K562 (cell line): ENCODE measurements around the gene CCDC85B. TPM values are rescaled to one million over a fixed set of nuclear protein-coding genes. Genes with fewer than 3 reads are reported as not detected.
A peak's percentile ranks its signal among the peaks of the same experiment; 100 is the strongest.

Experiments
- ATAC-seq: fragments of 200-7000 bp; cut with Tn5 transposase; 3 replicates; pipeline ENCODE4 v1.9.1; 2020; ENCODE audit warnings: moderate library complexity
- BruUV-seq: library from RNA; stranded (reverse); fragments of 400-500 nt; replicated peaks from 2 replicates; lab custom pipeline; 2021; lab: Mats Ljungman, UMichigan
- CTCF ChIA-PET: fragments of 300-600 bp; formaldehyde crosslinking; extraction: SDS; loops from one replicate; lab custom pipeline; 2021; ENCODE audit warnings: low intra/inter-chr PET ratio; lab: Yijun Ruan, JAX
- POLR2A ChIA-PET: fragments of 300-600, 350-650 bp; sonication (Branson Sonifier 250); formaldehyde crosslinking; extraction: SDS; loops from one replicate; lab custom pipeline; 2021; ENCODE audit warnings: antibody characterized with exemption, inconsistent platforms; lab: Yijun Ruan, JAX
- DNase-seq, 4 experiments: peaks; one replicate each; pipeline versions ENCODE4 v3.0.0 to v3.0.0-alpha.2; 2011 to 2018; ENCODE audit warnings: low spot score in 3 of 4, mixed read lengths in 3 of 4; ENCODE audit errors: extremely low read depth in 1 of 4
- FAIRE-seq: peaks from 2 replicates; lab custom pipeline; 2011; peaks lifted over from hg19 to GRCh38; lab: Jason Lieb, UNC
- H2AFZ ChIP-seq: 2 replicates; pipeline ENCODE4 v1.6.0; 2011; ENCODE audit warnings: low read depth, low read length, control low read depth, inconsistent platforms
- H3K27ac ChIP-seq: fragments of 200-600 bp; 3 replicates; pipeline ENCODE4 v1.8.0; 2011; ENCODE audit warnings: low read depth, mild to moderate bottlenecking, control low read depth, inconsistent platforms, low read length, moderate library complexity, mixed read lengths; ENCODE audit errors: extremely low read depth
- H3K27me3 ChIP-seq, 2 experiments: fragments of 300-600 bp in 1 of 2; 2 replicates in 1 of 2; 3 replicates in 1 of 2; pipeline versions ENCODE4 v1.6.0 to v1.8.0; 2011; ENCODE audit warnings: inconsistent platforms in 2 of 2, low read length in 2 of 2, mild to moderate bottlenecking in 1 of 2, mixed read lengths in 1 of 2, moderate library complexity in 1 of 2; ENCODE audit not compliant: control insufficient read depth in 2 of 2, insufficient read depth in 2 of 2
- H3K36me3 ChIP-seq: fragments of 300-600 bp; 3 replicates; pipeline ENCODE4 v1.8.0; 2011; ENCODE audit warnings: mild to moderate bottlenecking, low read length, inconsistent platforms; ENCODE audit not compliant: control insufficient read depth, insufficient read depth
- H3K4me1 ChIP-seq, 2 experiments: fragments of 200-600 bp in 1 of 2; replicated peaks in 1 of 2; 2 replicates in 1 of 2; 3 replicates in 1 of 2; pipeline versions ENCODE4 v1.5.1 to v1.8.0; 2011; ENCODE audit warnings: inconsistent platforms in 2 of 2, low read length in 2 of 2, mild to moderate bottlenecking in 1 of 2, mixed read lengths in 1 of 2, moderate library complexity in 1 of 2; ENCODE audit not compliant: control insufficient read depth in 2 of 2, insufficient read depth in 2 of 2
- H3K4me2 ChIP-seq: 2 replicates; pipeline ENCODE4 v1.6.1; 2011; ENCODE audit warnings: low read length, control low read depth, inconsistent platforms, mixed read lengths; ENCODE audit not compliant: insufficient read depth
- H3K4me3 ChIP-seq: fragments of 200-600 bp; sonication (generic), shearing (Covaris generic); 2 replicates; pipeline ENCODE4 v1.5.1; 2016; ENCODE audit warnings: control low read depth, inconsistent platforms
- H3K79me2 ChIP-seq: fragments of 200-600 bp; 3 replicates; pipeline ENCODE4 v1.8.0; 2011; ENCODE audit warnings: low read length, inconsistent platforms; ENCODE audit not compliant: control insufficient read depth, insufficient read depth
- H3K9ac ChIP-seq, 2 experiments: 2 replicates each; pipeline versions ENCODE4 v1.6.0 to v1.6.1; 2011; ENCODE audit warnings: low read depth in 2 of 2, low read length in 2 of 2, control low read depth in 1 of 2, inconsistent platforms in 1 of 2, mild to moderate bottlenecking in 1 of 2, mixed read lengths in 1 of 2; ENCODE audit not compliant: insufficient read depth in 1 of 2
- H3K9me1 ChIP-seq: one replicate; pipeline ENCODE4 v1.6.0; 2011; ENCODE audit warnings: inconsistent platforms, mild to moderate bottlenecking, low read length, moderate library complexity; ENCODE audit not compliant: control insufficient read depth, insufficient read depth
- H3K9me3 ChIP-seq: replicated peaks from 2 replicates; pipeline ENCODE4 v1.5.1; 2011; ENCODE audit warnings: low read depth, low read length, inconsistent platforms; ENCODE audit not compliant: control insufficient read depth, insufficient read depth
- H4K20me1 ChIP-seq: replicated peaks from 2 replicates; pipeline ENCODE4 v1.6.1; 2011; ENCODE audit warnings: low read length, inconsistent platforms, mixed read lengths; ENCODE audit not compliant: control insufficient read depth, insufficient read depth
- CBFB ChIP-seq: sonication (generic); formaldehyde crosslinking; IDR thresholded peaks from 2 replicates; pipeline ENCODE4 v1.4.0; 2020; ENCODE audit warnings: mild to moderate bottlenecking, missing genetic modification reagents
- GABPB1 ChIP-seq: sonication (generic); formaldehyde crosslinking; IDR thresholded peaks from 2 replicates; pipeline ENCODE4 v1.8.0; 2022; ENCODE audit warnings: mild to moderate bottlenecking, missing genetic modification reagents
- POLR2G ChIP-seq: fragments of 200-400 bp; formaldehyde crosslinking; IDR thresholded peaks from 2 replicates; pipeline ENCODE4 v1.6.1; 2017; ENCODE audit warnings: low read depth, mild to moderate bottlenecking, antibody characterized with exemption, low read length, moderate library complexity
- RBFOX2 ChIP-seq: fragments of 200-400 bp; formaldehyde crosslinking; IDR thresholded peaks from 2 replicates; pipeline ENCODE4 v1.6.1; 2017; ENCODE audit warnings: low read depth, mild to moderate bottlenecking, low read length, moderate library complexity
- USF1 ChIP-seq: sonication (generic); formaldehyde crosslinking; IDR thresholded peaks from 2 replicates; pipeline ENCODE4 v1.9.0; 2022; ENCODE audit warnings: mild to moderate bottlenecking, missing genetic modification reagents
- ZNF12 ChIP-seq: sonication (generic); formaldehyde crosslinking; IDR thresholded peaks from 2 replicates; pipeline ENCODE4 v1.4.0; 2020; ENCODE audit warnings: mild to moderate bottlenecking, missing genetic modification reagents
- ZNF23 ChIP-seq: fragments of 250-450 bp; sonication (Bioruptor Pico); IDR thresholded peaks from 2 replicates; pipeline ENCODE4 v1.4.0; 2020; ENCODE audit warnings: mild to moderate bottlenecking
- ZNF263 ChIP-seq: sonication (generic); formaldehyde crosslinking; IDR thresholded peaks from 2 replicates; pipeline ENCODE4 v1.8.0; 2022; ENCODE audit warnings: mild to moderate bottlenecking, missing genetic modification reagents, borderline replicate concordance
- WGBS: fragments of 100-300 bp; shearing (Covaris generic); methylation state at CpG from one replicate; pipeline ENCODE4 v1.1.6; 2016; ENCODE audit warnings: low coverage, mixed read lengths; ENCODE audit not compliant: insufficient coverage; ENCODE audit errors: missing lambda C conversion rate; 5-methylcytosine and 5-hydroxymethylcytosine counted together
- in situ Hi-C: fragments of 300-500 bp; cut with MboI; formaldehyde crosslinking; loops from 4 replicates; pipeline ENCODE4 v1.15.0; 2018; ENCODE audit warnings: inconsistent platforms, mixed read lengths
- intact Hi-C: fragments of 100-400 bp; cut with micrococcal nuclease; formaldehyde crosslinking; loops from 2 replicates; pipeline ENCODE4 v1.14.2; 2022
- polyA plus RNA-seq, 8 experiments: library from polyadenylated mRNA; depleted of rRNA in 4 of 8; stranded (reverse) in 5 of 8; unstranded in 3 of 8; fragments of >200 nt; fragmentation: Nextera tagmentation in 2 of 8; fragmentation: Illumina TruSeq in 1 of 8; extraction: Ambion mirVana in 2 of 8; extraction: Trizol in 1 of 8; gene quantifications; 2 replicates each; pipeline versions ENCODE4 v1.2.1 to v1.2.3, GENCODE V29; 2011 to 2014; ENCODE audit warnings: inconsistent platforms in 1 of 8, missing spikeins in 1 of 8
- total RNA-seq, 7 experiments: library from RNA; depleted of rRNA in 6 of 7; stranded (reverse); fragments of >200 nt in 6 of 7; fragmentation: Illumina TruSeq in 2 of 7; extraction: Trizol in 2 of 7; gene quantifications; 2 replicates each; pipeline versions ENCODE4 v1.2.1 to v1.2.3, GENCODE V29; 2011 to 2021; ENCODE audit warnings: low replicate concordance in 1 of 7

Gene CCDC85B
- total and polyA plus RNA-seq, 9 of the 15 experiments (the other 6 are each of a cell fraction or from before 2014, with no cell fraction given): 0.14 to 138 (median 6.2) TPM

GRCh38 chr11:65861533-65862183 lies 28.8 kb upstream of the CCDC85B start:
- TF ChIP-seq POLR2G: peak; percentile 68
- TF ChIP-seq ZNF12 (CRISPR knock-in tag): 0 out of 2 replicates have a peak, but pooled peaks have one; percentile 26
- TF ChIP-seq ZNF263: peak; percentile 78
- no peak for TF ChIP-seq ZNF23 (CRISPR knock-in tag)
- 0 out of 2 replicates have a peak, but pooled peaks have one; percentile 11 for TF ChIP-seq CBFB (CRISPR knock-in tag)
- TF ChIP-seq USF1 (CRISPR knock-in tag): peak; percentile 19; the same call in 1 of the 2 replicates
- TF ChIP-seq RBFOX2: peak; percentile 66
- no peak for TF ChIP-seq GABPB1 (CRISPR knock-in tag)
- TF ChIP-seq, all 486 proteins: peak for 6
- peak overlapping the region; percentile 99 to 100 for H3K9ac ChIP-seq
- H4K20me1 ChIP-seq: peaks cover 8% of the 10 kb centered on the region
- H3K4me1 ChIP-seq: peaks cover 10 to 78% of the 10 kb centered on the region in 2 experiments
- in situ Hi-C loops (no loop called here), intact Hi-C loops (no loop called here)
- peaks cover 39% of the 10 kb centered on the region for H3K79me2 ChIP-seq
- FAIRE-seq: no peak
- peak overlapping the region; percentile 95 for H3K4me2 ChIP-seq
- H3K9me3 ChIP-seq: no peaks in the 10 kb centered on the region
- ChIA-PET CTCF (no interaction called here), POLR2A (interaction anchor here (0.9 to 5.6 kb wide), 10 partner anchors 8 to 437 kb away, joined by 3 to 151 read pairs (median 4); partner anchors contain the start of genes CCDC85B, FIBP and MALAT1)
- ATAC-seq: no peak
- no peak overlapping the region for H2AFZ ChIP-seq
- H3K27me3 ChIP-seq: no peaks in the 10 kb centered on the region; a peak in 1 of 5 replicates
- peak in 1 of 4 experiments; percentile 16 for DNase-seq
- BruUV-seq: no TSS peak
- no peaks in the 10 kb centered on the region for H3K9me1 ChIP-seq
- H3K4me3 ChIP-seq: peak overlapping the region; percentile 95
- H3K27ac ChIP-seq: peak overlapping the region; percentile 96
- H3K36me3 ChIP-seq: peaks cover 56% of the 10 kb centered on the region; the same call in 2 of the 3 replicates
- WGBS: 60% methylated on average over 10 of the region's 13 CpGs
